Measurements from ENCODE around the gene BRPF1.

Gene BRPF1

GRCh38 chr3:9792405-9793160 lies 61.0 kb downstream of the BRPF1 start, which contains the start of the genes ARPC4 and TADA3:
Gene ARPC4 (plus strand): TSS chr3:9793082. CDS start chr3:9793122, 40 bp downstream.
Gene TADA3 (minus strand): TSS chr3:9792473. CDS start chr3:9791466, 1,007 bp downstream.
- peaks cover 15 to 42% of the 10 kb centered on the region in 2 donors for H3K36me3 ChIP-seq (ENCODE audit: control insufficient read depth in 1 of 2, insufficient read depth in 2 of 2, low read length in 2 of 2)
- peak within 1 kb of the TSS; percentile 94 to 99 for H3K9ac ChIP-seq (ENCODE audit: low read depth in 1 of 2, low read length in 2 of 2)
- peak within 1 kb of the TSS; percentile 92 to 96 for H3K4me3 ChIP-seq (ENCODE audit: low read depth in 1 of 2, low read length in 2 of 2)
- no peaks in the 10 kb centered on the region for H3K9me3 ChIP-seq (ENCODE audit: control insufficient read depth in 1 of 2, low read length in 2 of 2)
- H3K4me1 ChIP-seq (ENCODE audit: control insufficient read depth in 1 of 2, insufficient read depth in 2 of 2, low read length in 2 of 2), result peaks cover 17 to 35% of the 10 kb centered on the region in 2 donors
- peak within 1 kb of the TSS; percentile 93 for H3K27ac ChIP-seq (ENCODE audit: low read depth, low read length)
- H3K27me3 ChIP-seq (ENCODE audit: control insufficient read depth in 1 of 2, insufficient read depth in 2 of 2, low read length in 2 of 2), result no peaks in the 10 kb centered on the region

GRCh38 chr3:9793161-9793781 lies 61.7 kb downstream of the BRPF1 start:
- Histone ChIP-seq H3K36me3 (ENCODE audit: control insufficient read depth in 1 of 2, insufficient read depth in 2 of 2, low read length in 2 of 2) (peaks cover 18 to 43% of the 10 kb centered on the region in 2 donors), H3K4me3 (ENCODE audit: low read depth in 1 of 2, low read length in 2 of 2) (peak overlapping the region; percentile 92 to 96), H3K9me3 (ENCODE audit: control insufficient read depth in 1 of 2, low read length in 2 of 2) (no peaks in the 10 kb centered on the region), H3K4me1 (ENCODE audit: control insufficient read depth in 1 of 2, insufficient read depth in 2 of 2, low read length in 2 of 2) (peaks cover 17 to 32% of the 10 kb centered on the region in 2 donors), H3K27me3 (ENCODE audit: control insufficient read depth in 1 of 2, insufficient read depth in 2 of 2, low read length in 2 of 2) (no peaks in the 10 kb centered on the region), H3K9ac (ENCODE audit: low read depth in 1 of 2, low read length in 2 of 2) (peak overlapping the region; percentile 94 to 99), H3K27ac (ENCODE audit: low read depth, low read length) (peak overlapping the region; percentile 93)

DNA sequence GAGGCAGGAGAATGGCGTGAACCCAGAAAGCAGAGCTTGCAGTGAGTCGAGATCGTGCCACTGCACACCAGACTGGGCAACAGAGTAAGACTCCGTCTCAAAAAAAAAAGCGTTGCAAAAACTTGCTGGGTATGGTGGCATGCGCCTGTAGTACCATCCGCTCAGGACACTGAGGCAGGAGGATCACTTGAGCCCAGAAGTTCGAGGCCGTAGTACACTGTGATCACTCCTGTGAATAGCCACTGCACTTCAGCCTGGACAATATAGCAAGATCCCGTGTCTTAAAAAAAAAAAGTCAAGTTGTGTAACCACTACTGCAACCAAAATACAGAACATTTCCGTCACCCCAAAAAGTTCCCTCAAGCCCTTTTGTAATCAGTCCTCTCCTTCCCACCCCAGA lies 62.9 kb downstream of the BRPF1 start:
- H3K4me1 ChIP-seq (ENCODE audit: control insufficient read depth in 1 of 2, insufficient read depth in 2 of 2, low read length in 2 of 2), result peaks cover 17 to 32% of the 10 kb centered on the region in 2 donors
- H3K4me3 ChIP-seq (ENCODE audit: low read depth in 1 of 2, low read length in 2 of 2), result no peak overlapping the region
- no peak overlapping the region for H3K9ac ChIP-seq (ENCODE audit: low read depth in 1 of 2, low read length in 2 of 2)
- no peak overlapping the region for H3K27ac ChIP-seq (ENCODE audit: low read depth, low read length)
- H3K27me3 ChIP-seq (ENCODE audit: control insufficient read depth in 1 of 2, insufficient read depth in 2 of 2, low read length in 2 of 2), result no peaks in the 10 kb centered on the region
- H3K36me3 ChIP-seq (ENCODE audit: control insufficient read depth in 1 of 2, insufficient read depth in 2 of 2, low read length in 2 of 2), result peaks cover 18 to 48% of the 10 kb centered on the region in 2 donors
- no peaks in the 10 kb centered on the region for H3K9me3 ChIP-seq (ENCODE audit: control insufficient read depth in 1 of 2, low read length in 2 of 2)

- Histone ChIP-seq H3K9me3 (ENCODE audit: control insufficient read depth in 1 of 2, low read length in 2 of 2) (no peaks in the 10 kb centered on the region), H3K27me3 (ENCODE audit: control insufficient read depth in 1 of 2, insufficient read depth in 2 of 2, low read length in 2 of 2) (no peaks in the 10 kb centered on the region), H3K36me3 (ENCODE audit: control insufficient read depth in 1 of 2, insufficient read depth in 2 of 2, low read length in 2 of 2) (peaks cover 21 to 50% of the 10 kb centered on the region in 2 donors), H3K9ac (ENCODE audit: low read depth in 1 of 2, low read length in 2 of 2) (no peak overlapping the region), H3K27ac (ENCODE audit: low read depth, low read length) (no peak overlapping the region), H3K4me3 (ENCODE audit: low read depth in 1 of 2, low read length in 2 of 2) (no peak overlapping the region), H3K4me1 (ENCODE audit: control insufficient read depth in 1 of 2, insufficient read depth in 2 of 2, low read length in 2 of 2) (peaks cover 17 to 32% of the 10 kb centered on the region in 2 donors)
Observed at GRCh38 chr3:9795207-9795606, 63.7 kb downstream of the BRPF1 start.

DNA sequence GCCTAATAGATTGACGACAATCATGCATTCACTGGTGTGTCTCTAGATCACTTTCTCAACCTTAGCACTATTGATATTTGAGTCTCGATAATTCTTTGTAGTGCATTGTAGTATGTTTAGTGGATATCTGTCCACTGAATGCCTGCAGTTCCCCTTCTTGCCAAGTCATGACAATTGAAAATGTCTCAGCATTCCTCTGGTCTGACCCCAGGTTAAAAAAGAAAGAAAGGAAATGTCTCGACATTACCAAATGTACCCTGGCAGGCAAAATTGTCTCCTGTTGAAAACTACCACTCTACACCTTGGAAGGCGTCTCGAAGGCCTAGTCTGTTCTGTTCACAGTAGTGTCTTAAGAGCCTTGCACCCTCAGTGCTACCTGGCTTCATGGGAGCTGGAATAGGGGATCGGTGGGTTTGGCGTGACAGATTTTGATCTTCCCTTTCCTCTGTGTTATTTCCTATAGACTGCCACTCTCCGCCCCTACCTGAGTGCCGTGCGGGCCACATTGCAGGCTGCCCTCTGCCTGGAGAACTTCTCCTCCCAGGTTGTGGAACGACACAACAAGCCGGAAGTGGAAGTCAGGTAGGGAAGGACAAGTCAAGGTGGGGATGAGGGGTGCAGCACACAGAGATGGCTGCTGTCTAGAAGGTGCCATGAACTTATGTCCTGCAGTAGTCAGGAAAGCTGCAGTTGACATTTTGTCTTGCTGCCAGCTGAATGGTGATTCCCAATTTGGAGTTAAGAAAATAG lies 65.8 kb downstream of the BRPF1 start:
- Histone ChIP-seq H3K9ac (ENCODE audit: low read depth in 1 of 2, low read length in 2 of 2) (no peak overlapping the region), H3K27me3 (ENCODE audit: control insufficient read depth in 1 of 2, insufficient read depth in 2 of 2, low read length in 2 of 2) (no peaks in the 10 kb centered on the region), H3K36me3 (ENCODE audit: control insufficient read depth in 1 of 2, insufficient read depth in 2 of 2, low read length in 2 of 2) (peaks cover 33 to 58% of the 10 kb centered on the region in 2 donors), H3K4me1 (ENCODE audit: control insufficient read depth in 1 of 2, insufficient read depth in 2 of 2, low read length in 2 of 2) (peaks cover 11 to 15% of the 10 kb centered on the region in 2 donors), H3K27ac (ENCODE audit: low read depth, low read length) (no peak overlapping the region), H3K4me3 (ENCODE audit: low read depth in 1 of 2, low read length in 2 of 2) (no peak overlapping the region), H3K9me3 (ENCODE audit: control insufficient read depth in 1 of 2, low read length in 2 of 2) (no peaks in the 10 kb centered on the region)
